HCT116 (cell line): ENCODE measurements around the gene BNC2.

Experiments used
- EZH2phosphoT487 ChIP-seq: fragments of 200-600 bp; IDR thresholded peaks from 2 replicates; pipeline ENCODE4 v1.6.1; 2018; ENCODE audit warnings: antibody characterized with exemption, borderline replicate concordance
- FOSL1 ChIP-seq: IDR thresholded peaks from 2 replicates; pipeline ENCODE4 v1.6.1; 2012; ENCODE audit warnings: low read depth
- JUND ChIP-seq: IDR thresholded peaks from 2 replicates; pipeline ENCODE4 v1.6.1; 2012
- POLR2A ChIP-seq: IDR thresholded peaks from 2 replicates; pipeline ENCODE4 v1.7.0; 2011; ENCODE audit warnings: borderline replicate concordance; ENCODE audit not compliant: insufficient read depth, insufficient read length; ENCODE audit errors: extremely low read depth
- SIN3A ChIP-seq: IDR thresholded peaks from 2 replicates; pipeline ENCODE4 v1.6.1; 2012; ENCODE audit warnings: low read depth
- SRF ChIP-seq: IDR thresholded peaks from 2 replicates; pipeline ENCODE4 v1.6.1; 2012; ENCODE audit warnings: low read depth
- ZFX ChIP-seq: fragments of 450-650 bp; IDR thresholded peaks from 2 replicates; pipeline ENCODE4 v1.6.1; 2017
- ZNF274 ChIP-seq: fragments of 200-500 bp; sonication (Bioruptor generic); IDR thresholded peaks from 2 replicates; pipeline ENCODE4 v1.6.1; 2014; ENCODE audit warnings: mild to moderate bottlenecking, low read depth, low read length, inconsistent platforms
- TF ChIP-seq, protein P1 (sequence below), 3 experiments: fragments of 200-600 bp in 1 of 3; sonication (generic) in 1 of 3; IDR thresholded peaks in 2 of 3; conservative IDR thresholded peaks in 1 of 3; 2 replicates each; pipeline ENCODE4 v1.5.1; 2012 to 2017; ENCODE audit warnings: low read depth in 2 of 3, low read length in 2 of 3, antibody characterized with exemption in 1 of 3, borderline replicate concordance in 1 of 3, control low read depth in 1 of 3, mild to moderate bottlenecking in 1 of 3, mixed read lengths in 1 of 3, mixed run types in 1 of 3, moderate library complexity in 1 of 3; ENCODE audit not compliant: insufficient read depth in 1 of 3
- TF ChIP-seq, protein P2 (sequence below): IDR thresholded peaks from 2 replicates; pipeline ENCODE4 v1.6.1; 2012
- TF ChIP-seq, protein P3 (sequence below): IDR thresholded peaks from 2 replicates; pipeline ENCODE4 v1.6.1; 2011; ENCODE audit warnings: mild to moderate bottlenecking, low read length, moderate library complexity; ENCODE audit not compliant: insufficient replicate concordance; ENCODE audit errors: extremely low read depth

DNA sequence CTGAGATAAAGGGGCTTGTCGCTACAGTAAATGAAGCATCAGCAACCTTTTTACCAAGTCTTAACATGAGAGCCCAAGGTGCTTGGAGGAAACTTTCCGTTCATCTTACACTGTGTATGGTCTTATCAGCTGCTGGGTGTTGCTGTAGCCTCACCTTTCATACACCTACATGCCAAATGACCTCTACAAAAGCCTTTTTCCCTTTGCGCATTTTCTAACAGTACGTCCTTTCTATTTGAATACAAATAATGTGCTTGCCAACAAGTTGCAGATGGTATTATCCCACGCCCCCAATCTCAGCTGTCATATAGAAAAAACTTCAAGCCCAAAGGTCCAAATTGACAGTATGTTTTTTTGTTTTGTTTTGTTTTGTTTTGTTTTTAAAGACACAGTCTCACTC, 96.9 kb downstream of the BNC2 start:
- TF ChIP-seq JUND (no peak), POLR2A (no peak), EZH2phosphoT487 (no peak), ZFX (no peak), FOSL1 (no peak), ZNF274 (no peak), SIN3A (no peak), SRF (no peak)
- TF ChIP-seq, protein P1, sequence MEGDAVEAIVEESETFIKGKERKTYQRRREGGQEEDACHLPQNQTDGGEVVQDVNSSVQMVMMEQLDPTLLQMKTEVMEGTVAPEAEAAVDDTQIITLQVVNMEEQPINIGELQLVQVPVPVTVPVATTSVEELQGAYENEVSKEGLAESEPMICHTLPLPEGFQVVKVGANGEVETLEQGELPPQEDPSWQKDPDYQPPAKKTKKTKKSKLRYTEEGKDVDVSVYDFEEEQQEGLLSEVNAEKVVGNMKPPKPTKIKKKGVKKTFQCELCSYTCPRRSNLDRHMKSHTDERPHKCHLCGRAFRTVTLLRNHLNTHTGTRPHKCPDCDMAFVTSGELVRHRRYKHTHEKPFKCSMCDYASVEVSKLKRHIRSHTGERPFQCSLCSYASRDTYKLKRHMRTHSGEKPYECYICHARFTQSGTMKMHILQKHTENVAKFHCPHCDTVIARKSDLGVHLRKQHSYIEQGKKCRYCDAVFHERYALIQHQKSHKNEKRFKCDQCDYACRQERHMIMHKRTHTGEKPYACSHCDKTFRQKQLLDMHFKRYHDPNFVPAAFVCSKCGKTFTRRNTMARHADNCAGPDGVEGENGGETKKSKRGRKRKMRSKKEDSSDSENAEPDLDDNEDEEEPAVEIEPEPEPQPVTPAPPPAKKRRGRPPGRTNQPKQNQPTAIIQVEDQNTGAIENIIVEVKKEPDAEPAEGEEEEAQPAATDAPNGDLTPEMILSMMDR (IDR thresholded peaks at IDR 0.05 in 2 of 3, conservative IDR thresholded peaks at IDR 0.05 in 1 of 3; ENCODE audit: borderline replicate concordance in 1 of 3, insufficient read depth in 1 of 3, low read depth in 2 of 3, low read length in 2 of 3), result no peak
- TF ChIP-seq, protein P2, sequence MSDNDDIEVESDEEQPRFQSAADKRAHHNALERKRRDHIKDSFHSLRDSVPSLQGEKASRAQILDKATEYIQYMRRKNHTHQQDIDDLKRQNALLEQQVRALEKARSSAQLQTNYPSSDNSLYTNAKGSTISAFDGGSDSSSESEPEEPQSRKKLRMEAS, result no peak
- TF ChIP-seq, protein P3, sequence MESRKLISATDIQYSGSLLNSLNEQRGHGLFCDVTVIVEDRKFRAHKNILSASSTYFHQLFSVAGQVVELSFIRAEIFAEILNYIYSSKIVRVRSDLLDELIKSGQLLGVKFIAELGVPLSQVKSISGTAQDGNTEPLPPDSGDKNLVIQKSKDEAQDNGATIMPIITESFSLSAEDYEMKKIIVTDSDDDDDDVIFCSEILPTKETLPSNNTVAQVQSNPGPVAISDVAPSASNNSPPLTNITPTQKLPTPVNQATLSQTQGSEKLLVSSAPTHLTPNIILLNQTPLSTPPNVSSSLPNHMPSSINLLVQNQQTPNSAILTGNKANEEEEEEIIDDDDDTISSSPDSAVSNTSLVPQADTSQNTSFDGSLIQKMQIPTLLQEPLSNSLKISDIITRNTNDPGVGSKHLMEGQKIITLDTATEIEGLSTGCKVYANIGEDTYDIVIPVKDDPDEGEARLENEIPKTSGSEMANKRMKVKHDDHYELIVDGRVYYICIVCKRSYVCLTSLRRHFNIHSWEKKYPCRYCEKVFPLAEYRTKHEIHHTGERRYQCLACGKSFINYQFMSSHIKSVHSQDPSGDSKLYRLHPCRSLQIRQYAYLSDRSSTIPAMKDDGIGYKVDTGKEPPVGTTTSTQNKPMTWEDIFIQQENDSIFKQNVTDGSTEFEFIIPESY, result no peak
